GM19240 (cell line): Measurements from ENCODE around the gene VILL.

Source experiments
- DNase-seq: peaks from one replicate; pipeline ENCODE4 v3.0.0; 2011; ENCODE audit warnings: low spot score; ENCODE audit not compliant: insufficient read length

The VILL gene

DNA sequence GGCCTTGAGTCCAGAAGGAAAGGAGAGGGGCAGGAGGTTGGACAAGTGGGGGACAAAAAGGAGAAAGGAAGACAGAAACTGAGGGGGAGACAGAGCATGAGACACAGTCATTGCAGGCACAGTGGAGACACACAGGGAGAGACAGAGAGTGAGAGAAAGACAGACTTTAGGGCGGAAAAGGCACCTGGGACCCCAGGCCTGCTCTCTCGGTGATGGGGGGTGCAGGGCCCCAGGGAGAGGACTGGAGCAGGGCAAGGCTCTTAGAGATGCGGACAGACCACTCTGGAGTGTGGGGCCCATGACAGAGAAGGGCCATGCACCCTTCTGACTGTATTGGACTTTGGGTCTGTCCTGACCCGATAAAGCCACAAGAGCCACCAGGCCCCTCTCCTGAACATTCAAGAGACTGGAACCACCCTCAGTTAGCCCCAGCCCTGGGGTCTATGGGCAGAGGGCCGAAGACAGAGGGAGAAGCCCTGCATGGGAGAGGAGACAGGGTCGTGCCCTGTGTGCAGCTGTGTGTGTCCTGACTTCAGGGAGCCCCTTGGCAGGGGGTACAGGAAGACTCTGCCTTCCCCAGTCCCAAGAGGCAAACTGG, 26.4 kb downstream of the VILL start:
- DNase-seq = no peak

DNA sequence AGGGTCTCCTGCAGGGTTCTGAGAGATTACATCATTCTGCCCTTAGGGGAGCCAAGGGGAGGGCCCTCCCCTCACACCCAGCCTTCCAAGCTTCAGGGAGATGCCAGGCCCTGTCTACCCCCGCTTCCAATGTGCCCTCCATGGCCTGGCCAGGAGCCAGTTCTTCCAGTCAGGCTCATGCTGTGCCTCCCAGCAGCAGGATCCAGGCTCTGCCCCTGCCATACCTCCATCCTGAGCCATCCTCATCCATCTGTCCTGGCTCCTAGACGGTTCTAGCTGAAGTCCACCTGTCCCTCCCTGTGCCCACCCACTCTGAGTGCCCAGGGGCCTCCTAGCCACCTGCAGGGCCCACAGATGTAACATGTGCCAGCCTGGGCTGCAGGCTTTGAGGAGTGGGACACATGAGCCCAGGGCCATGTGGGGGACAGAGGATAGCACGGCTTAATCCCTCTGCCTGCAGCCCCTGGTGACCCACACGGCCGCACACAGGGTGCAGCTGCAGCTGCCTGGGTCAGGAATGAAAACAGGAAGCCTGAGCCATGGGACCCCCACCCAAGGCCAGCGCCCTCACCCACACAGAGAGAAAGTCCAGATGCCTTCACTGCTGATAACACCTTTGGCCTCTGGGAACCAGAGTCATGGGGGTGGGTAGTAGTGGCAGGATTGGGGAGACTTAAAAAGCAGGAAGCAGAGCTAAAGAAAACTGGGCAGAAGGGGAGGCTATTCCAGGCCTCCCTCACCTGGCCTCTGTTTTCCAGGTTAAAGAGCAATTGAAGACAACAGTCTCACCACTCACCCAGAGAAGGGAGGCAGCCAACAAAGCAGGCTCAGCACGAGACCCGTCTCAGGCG, 27.1 kb downstream of the VILL start:
- no peak for DNase-seq

DNA sequence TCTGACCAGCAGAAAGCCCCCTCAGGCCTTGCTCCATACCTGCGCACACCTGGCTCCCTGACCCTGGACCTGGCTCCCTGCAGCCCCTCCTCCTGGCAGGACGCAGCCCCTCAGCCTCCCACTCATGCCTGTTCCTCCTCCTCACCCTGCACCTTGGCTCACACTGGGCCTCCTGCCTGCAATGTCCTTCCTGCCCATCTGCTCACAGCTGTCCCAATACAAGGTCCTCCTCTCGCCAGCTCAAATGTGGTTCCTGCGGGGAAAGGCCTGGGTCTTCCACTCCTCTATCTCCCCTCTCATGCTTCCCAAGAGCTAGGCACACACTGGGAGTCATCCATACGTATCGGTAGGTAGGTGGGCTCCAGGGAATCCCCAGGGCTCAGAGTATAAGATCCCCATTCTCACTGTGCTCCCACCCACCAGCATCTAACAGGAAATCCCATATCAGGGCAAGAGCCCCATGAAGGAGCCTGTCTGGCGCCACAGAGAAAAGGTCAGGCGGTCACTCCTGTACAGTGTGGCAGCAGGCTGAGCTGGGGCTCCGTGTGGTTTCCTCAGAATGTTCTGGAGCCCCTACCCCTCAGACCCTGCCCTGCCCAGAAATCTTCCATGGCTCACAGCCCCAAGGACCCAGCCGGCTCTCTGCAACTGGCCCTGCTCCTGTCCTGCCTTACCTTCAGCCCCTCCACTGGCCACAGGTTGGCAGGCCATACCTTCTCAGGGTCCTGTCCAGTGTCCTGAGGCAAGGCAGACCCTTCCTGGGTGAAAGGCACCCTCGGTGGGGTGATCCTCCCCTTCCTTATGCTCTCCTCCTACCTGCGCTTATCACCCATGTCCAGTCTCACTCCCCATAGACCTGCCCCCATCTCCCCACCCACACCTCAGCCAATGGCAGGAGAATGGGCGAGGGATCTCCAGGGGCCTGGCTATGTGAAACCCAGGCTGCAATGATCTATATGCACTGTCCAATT, 28.0 kb downstream of the VILL start:
- DNase-seq = no peak

DNA sequence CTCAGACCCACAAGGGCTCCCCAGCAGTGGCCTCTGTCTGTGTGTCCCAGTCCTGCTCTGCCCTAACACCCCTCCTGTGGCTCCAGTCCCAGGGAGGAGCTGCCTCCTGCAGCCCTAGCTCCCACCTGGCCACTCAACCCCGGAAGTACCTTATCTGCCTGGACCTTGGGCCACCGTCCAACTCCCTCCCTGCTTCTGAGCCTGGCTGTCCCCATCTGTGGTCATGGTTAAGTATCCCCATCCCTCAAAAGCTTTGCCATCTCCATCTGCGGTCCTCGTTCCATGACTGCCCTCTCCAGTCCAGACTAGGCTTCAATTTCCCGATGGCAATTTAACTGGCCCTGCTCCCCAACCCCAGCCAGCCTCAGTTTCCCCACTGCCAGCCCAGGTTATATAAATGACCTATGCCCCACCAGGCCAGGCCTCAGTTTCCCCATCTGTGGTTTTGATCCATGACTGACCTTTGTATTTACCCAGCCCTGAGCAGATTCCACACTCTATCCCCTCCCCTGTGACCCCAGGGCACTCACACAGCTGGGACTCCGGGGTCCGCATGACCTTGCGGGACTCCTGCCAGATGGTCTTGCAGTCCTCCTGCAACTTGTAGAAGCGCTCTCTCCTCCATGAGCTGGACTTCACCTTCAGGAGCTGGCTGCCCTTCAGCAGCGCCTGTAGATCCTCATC, 29.2 kb downstream of the VILL start:
- DNase-seq = no peak

DNA sequence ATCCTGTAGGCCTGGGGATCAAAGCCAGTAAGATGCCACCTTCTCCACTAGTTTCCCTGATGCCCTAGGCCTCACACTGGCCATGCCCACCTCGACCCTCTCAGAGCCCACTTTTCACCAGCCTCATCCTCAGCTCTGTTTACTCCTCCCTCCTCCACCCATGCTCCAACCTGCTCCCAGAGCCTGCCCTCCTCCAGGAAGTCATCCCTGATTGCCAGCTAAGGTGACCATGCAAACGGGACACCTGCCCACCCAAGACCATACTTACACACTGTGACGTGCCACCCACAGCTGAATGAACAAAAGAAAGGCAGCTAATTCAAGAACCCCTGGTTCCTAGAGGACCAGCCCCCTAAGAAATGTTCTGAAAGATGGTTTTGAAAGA, 29.7 kb downstream of the VILL start:
- no peak for DNase-seq

DNA sequence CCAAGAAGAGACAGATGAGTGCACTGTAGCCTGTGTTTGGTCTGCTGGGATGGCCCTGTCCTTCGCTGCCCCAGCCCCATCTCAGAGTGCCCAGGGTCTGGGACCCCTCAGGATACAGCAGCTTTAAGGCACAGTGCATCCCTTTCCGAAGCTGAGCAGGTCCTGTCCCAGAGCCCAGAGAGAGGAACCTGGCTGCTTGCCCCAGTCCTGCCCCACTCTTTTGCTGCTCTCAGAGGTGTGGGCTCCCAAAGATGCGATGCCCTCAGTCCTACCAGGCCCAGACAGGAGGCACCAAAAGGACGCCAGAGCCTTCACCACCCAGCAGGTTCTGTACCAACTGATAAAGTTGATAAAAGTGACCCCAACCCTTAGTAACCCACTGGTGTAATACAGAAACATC, 30.6 kb downstream of the VILL start:
- no peak for DNase-seq

DNA sequence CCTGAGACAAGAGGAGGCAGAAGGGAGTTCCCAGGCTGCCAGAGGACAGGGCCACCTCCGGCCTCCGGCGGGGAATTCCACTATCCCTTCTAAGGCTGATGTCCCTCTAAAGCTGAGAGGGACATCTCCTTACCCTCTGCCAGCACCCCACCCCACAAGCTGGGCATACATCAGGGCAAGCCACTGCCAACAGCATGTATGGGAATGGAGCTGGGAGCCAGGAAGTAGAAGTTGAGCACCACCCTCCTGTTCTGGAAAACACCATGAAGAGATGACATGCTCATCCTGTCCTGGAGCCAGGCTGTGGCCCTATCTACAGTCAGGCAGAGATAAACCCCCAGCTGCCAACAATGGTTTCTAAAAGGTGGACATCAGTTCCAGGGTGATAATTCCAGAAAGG, 31.7 kb downstream of the VILL start:
- no peak for DNase-seq

DNA sequence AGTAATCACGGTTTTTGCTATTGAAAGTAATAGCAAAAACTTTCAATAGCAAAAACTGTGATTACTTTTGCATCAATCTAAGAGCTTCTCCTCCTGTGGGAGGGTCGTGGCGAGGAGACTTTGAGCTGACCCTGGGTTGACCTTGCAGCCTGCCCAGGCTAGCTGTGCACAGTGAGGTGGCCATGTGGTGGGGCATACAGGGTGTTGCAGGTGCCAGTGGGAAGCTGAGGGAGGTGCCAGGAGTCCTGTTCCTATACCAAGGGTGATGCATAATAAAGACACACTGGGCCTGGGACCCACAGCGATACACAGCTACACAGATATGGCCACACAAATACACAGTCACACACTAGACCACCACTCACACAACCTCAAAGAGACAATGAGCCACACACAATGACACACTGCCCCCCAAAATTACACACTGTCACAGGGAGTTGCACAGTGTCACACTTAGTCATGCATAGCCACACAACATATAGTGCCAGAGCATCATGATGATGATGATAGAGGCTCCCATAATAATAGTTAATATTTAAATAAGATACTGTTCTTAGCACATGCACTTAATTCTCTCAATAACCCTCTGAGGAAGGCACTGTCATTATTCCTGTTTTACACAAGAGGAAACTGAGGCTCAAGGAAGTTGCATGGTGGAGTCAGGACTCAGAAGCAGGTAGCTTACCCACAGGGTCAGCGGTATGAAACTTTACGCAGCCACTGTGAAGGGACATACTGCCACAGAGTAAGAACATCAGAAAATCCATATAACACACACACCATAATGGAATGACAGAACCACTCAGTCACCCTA, 32.5 kb downstream of the VILL start:
- no peak for DNase-seq

DNA sequence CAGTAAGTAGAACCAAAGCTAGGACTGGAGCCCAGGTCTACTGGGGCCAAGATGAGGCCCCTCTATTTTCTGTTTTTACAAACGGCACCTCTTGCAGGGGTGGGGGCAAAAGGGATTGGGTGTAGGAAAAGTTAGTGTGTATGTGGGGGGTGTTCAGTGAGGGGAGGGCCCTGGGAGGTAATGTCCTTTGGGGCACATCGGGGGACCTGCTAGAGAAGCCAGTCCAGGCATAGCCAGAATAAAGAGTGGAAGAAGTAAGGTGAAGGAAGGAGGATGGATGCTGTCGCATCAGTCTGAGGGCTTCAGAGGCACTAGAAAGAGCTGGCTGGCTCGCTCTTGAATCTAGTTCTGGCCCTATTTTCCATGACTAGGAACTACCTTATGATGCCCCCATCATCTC, 36.3 kb downstream of the VILL start:
- no peak for DNase-seq

DNA sequence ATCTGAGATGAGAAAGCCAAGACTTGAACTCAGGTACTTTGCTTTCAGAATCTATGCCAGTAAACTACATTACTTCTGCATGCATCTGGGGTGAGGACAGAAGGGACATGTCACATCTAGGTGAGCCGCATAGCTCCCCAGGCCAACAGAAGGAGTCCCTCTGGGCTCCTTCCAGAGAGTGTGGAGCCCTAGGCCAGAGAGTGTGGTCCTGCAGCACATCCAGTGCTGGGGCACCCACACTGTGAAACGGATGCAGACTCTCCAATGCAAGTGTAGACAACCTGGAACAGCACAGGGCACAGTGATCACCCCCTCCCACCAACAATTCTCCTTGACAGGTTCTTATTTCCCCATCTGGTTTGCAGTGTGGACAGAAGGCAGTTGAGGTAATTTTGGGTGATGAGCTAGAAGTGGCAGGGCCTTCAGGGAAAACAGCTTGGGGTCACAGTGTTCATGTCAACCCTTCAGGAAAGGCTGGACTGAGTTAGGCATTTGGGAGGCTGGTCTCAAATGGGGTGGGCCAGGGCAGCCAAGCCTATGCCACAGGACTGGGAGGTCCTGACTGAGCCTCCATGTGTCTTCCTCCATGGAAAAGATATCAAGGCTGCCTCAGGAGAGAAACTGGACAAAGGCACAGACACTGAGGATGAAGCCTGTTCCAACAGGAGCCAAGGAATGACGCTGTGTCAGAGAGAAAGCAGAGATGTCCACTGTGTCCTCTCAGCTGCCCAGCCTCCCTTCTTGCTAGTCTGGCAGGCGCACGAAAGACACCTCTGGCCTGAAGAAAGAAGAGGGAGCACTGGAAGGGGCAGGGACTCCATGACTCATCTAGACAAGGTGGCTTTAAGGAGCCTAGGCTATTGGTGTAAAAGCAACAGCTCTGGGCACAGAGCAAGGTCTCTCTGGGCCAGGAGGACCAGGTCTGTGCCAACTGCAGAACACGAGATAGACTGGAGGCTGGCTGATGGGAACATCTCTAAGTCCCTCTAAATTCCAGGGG, 37.2 kb downstream of the VILL start:
- no peak for DNase-seq

DNA sequence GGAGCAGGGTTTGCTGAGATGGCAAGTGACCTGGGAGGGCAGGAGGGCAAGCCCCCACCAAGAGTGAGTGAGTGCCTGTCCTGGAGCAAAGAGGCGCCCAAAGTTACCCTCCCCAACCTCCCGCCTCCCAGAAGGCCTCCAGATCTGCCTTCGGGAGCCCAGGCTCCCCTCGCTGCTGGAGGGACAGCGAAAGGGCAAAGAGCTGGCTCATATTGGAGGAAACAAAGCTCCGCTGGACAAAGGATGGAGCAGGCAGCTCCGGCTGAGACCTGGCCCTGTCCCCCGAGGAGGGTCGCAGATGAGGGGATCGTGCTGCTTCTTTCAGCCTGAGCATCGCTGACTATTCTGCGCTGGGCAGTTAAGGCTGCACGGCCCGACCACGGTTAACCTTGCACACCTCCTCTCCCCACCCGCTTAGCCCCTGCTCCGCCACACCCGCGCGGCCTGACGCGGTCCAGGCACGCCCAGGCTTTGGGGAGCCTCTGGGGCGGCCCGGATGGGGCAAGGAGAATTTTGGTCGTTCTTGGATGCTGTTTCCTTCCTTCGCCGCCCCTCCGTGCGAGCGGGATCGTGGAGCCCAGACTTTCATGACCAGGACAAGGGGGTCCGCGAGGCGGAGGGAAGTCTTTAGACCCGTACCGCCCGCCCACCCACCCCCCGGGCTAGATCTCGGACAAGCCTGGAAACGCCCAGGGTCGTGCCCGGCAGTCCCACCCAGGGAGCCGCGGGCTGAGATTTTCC, 38.2 kb downstream of the VILL start:
- no peak for DNase-seq

DNA sequence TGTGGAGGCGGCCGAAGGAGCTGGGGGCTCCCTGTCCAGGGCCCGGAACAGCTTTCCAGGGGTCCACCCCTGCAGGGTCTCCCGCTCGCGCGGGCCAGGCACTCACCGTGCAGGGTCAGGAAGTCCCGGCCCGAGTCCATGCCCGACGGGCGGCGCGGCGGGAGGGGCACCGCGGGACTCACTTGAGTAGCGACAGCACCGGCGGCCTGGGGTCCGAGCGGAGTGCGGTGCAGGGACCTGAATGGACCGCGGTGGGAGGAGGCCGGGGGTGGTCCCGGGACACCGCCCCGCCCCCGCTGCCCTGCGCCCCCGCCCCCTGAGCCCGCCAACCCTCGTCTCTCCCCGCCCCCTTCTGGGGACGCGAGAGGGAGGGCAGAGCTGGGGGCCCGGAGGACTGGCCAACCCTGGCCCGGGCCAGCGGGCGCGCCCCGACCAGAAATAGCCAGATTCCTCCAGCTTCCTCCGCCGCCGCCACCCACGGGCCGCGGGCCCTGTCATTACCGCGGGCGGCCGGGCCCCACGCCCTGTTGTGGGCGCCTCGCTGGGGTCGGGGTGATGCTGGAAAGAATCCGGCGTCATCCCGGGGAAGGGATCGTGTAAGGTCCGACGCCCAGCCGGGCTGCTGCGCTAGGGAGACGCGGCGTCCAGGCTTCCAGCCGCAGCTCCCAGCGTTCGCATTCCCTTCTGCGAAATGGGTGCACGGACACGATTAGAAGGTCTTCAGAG, 39.0 kb downstream of the VILL start, which contains the start of gene PLCD1:
TSS of gene PLCD1 (minus strand) at position 243 of the 726 bp plus-strand sequence. CDS start at position 140, 103 bp downstream.
- no peak for DNase-seq

DNA sequence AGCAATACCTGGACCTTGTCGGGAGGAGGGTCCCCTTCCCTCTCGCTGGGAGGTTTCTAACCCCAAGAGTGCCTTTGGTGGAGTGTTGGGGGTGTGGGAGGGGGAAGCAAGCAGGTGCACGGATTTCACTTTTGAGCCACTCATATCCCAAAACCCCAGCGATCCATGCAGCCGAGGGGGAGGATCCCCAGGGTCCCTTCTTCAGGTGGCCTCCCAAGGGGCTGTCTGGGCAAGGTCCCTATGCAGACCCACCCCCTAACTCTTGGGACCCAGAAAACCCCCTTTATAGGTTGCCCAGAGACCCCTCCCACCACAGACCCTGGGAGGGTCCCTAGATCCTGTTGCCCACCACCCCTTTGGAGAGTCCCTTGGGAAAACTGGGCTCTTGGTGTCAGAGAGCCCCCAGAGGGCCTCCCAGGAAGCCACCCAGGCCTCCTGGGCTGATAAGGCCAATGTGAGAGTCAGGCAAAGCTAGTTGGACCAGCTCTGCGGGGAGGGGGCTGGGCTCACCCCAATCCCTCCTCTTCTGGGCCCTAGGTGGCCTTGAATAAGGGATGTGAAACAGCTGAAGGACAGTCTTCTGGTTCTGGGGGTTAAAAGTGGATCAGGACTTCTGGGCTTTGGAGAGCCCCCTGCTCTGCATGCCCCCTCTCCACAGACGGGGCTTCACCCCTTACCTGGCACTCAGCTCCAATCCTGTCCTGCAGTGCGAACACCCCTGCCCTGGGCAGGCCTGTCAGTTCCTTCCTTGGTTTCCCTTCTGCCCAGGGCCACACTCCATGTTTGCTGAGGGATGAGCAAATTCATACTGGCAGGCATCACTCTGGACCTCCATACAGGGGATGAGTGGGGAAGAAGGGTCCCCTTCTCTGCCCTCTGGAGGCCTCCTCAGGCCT, 39.8 kb downstream of the VILL start:
- DNase-seq = no peak

DNA sequence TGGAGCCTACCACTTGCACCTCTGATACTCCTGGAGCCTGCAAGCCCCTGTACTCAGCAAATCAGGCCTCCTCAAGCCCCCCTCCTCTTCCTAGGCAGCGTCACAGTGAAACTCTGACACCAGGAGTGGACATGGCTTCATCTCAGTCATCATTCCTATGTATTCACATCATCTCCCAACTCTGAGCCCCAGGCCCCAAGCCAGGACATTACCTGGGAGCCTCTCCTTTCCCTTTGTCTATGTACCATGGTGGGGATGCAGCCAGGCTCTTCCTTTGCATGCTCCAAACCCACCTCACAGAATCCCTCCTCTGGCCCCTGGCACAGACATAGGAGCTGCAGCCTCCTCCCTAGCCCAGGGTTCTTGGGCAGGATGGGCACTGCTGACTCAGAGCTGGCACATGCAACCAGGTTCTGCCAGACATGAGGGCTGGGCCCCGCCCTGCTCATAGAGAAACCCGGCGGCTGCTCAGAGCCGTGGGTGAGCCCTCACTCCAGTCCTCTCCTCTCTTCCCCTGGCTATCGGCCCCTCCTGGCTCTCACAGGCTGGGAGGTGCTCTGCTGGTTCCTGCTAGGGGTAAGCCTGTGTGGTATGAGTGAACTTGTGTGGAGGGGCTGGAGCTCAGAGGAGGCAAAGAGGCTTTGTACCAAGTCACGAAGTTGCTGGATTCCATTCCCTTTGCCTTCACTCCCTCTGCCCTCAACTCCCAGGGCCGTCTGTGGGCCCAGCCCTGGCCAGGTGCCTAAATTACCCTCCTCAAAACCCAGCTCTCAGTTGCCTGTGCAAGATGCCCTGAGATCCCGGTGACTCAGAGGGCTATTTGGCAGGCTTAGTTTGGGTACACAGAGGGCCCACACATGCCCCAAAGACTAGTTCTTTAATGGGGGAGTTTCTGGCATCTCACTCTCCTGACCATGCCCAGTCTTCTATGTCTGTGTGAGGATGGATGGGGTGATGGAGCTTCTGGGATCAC, 40.7 kb downstream of the VILL start:
- no peak for DNase-seq

DNA sequence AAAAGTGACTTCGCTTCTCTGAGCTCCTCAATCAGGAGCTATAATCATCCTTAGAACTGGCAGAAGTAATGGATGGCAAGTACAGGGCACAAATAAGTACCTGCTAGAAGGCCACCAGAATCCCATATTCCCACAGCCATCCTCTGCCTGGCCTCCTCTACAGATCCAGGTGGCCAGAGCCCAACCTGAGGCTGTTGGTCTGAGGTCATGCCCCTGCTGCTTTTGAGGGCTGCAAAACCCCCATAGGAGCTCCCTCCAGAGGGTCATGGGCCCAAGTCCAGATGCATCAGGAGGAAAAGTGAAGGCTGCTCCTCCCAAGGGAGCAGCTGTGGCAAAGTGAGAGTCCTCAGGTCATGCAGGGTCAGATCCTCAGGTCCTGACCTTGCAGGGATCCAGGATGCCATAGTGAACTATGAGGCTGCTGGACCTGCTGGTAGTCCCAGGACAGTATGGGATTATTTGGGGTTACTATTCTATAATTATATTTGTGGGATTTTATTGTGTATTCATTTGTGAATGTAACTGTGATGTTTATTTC, 41.8 kb downstream of the VILL start:
- DNase-seq = no peak
